Adrenal gland (tissue), 12 donors: ENCODE measurements around the gene MLYCD. TPM values are rescaled to one million over a fixed set of nuclear protein-coding genes. Genes with fewer than 3 reads are reported as not detected.

Experiments
- DNase-seq, 7 donors: peaks; one replicate each; pipeline ENCODE4 v3.0.0-alpha.2; 2019 to 2020
- H3K27ac ChIP-seq, 5 donors: fragments of 200-600 bp; sonication (generic) in 4 of 5; 1 replicate in 3 of 5; 2 replicates in 2 of 5; pipeline versions ENCODE4 v1.5.1 to v1.8.0; 2016 to 2020; ENCODE audit warnings: mild to moderate bottlenecking in 1 of 5
- H3K27me3 ChIP-seq: fragments of 200-600 bp; 2 replicates; pipeline ENCODE4 v1.8.0; 2021
- H3K36me3 ChIP-seq, 2 donors: fragments of 200-600 bp; replicated peaks in 1 of 2; 1 replicate in 1 of 2; 2 replicates in 1 of 2; pipeline versions ENCODE4 v1.5.1 to v1.8.0; 2018 to 2022
- H3K4me1 ChIP-seq, 2 donors: fragments of 200-600 bp; replicated peaks in 1 of 2; 1 replicate in 1 of 2; 2 replicates in 1 of 2; pipeline versions ENCODE4 v1.5.1 to v1.8.0; 2018 to 2021
- H3K4me3 ChIP-seq, 4 donors: fragments of 200-600 bp; sonication (generic) in 3 of 4; one replicate each; pipeline ENCODE4 v1.5.1; 2016 to 2018
- H3K9me3 ChIP-seq, 3 donors: fragments of 200-600 bp; sonication (generic) in 1 of 3; replicated peaks in 1 of 3; 1 replicate in 2 of 3; 2 replicates in 1 of 3; pipeline versions ENCODE4 v1.5.1 to v1.8.0; 2016 to 2021
- POLR2A ChIP-seq, 2 donors: fragments of 450-650 bp; IDR thresholded peaks; one replicate each; pipeline ENCODE4 v1.6.1; 2017; ENCODE audit warnings: antibody characterized with exemption in 2 of 2, mild to moderate bottlenecking in 2 of 2, moderate library complexity in 1 of 2
- WGBS, 4 donors: extraction: QIAGEN DNeasy Blood & Tissue Kit in 2 of 4; methylation state at CpG; one replicate each; pipeline versions ENCODE4 v1.1.5 to v1.1.7; 2013 to 2017; 5-methylcytosine and 5-hydroxymethylcytosine counted together
- intact Hi-C, 2 donors: fragments of 100-400 bp; cut with DNase I; formaldehyde crosslinking; loops; one replicate each; pipeline versions ENCODE4 v1.14.1 to v1.15.0; 2022 to 2023
- polyA plus RNA-seq, 3 donors: library from polyadenylated mRNA; stranded (reverse); fragments of 200-250 nt in 2 of 3; fragments of 350-450 nt in 1 of 3; fragmentation: Illumina TruSeq in 1 of 3; extraction: RNeasy Lipid Tissue Mini Kit (QIAGEN cat#74804) in 1 of 3; gene quantifications; one replicate each; pipeline ENCODE4 v1.2.3, GENCODE V29; 2013 to 2014
- total RNA-seq, 9 donors: library from RNA; depleted of rRNA in 4 of 9; stranded (reverse); fragments of >200 nt in 4 of 9; fragments of 120-200 nt in 1 of 9; fragmentation: NEBNext Ultra II Directional in 1 of 9; extraction: Animal tissue kit (Norgen Biotek cat#: 25700) in 1 of 9; gene quantifications; one replicate each; pipeline versions ENCODE4 v1.1.0 to v1.2.4, GENCODE V29; 2013 to 2023
- TF ChIP-seq, protein P1 (sequence below), 6 experiments: fragments of 450-650 bp in 4 of 6; fragments of 200-600 bp in 2 of 6; sonication (generic) in 1 of 6; IDR thresholded peaks; 1 replicate in 5 of 6; 2 replicates in 1 of 6; pipeline versions ENCODE4 v1.5.1 to v1.8.0; 2016 to 2021; ENCODE audit warnings: antibody characterized with exemption in 6 of 6, mild to moderate bottlenecking in 2 of 6, moderate library complexity in 1 of 6
- donor health status: healthy with polysubstance abuse.
- donor health status: Bipolar disorder and iron deficiency.
- donor health status: DM: yes; HTN: yes; CAD: no.
- donor health status: DM: no; HTN: no; CAD: no.
- donor health status: DM: no; HTN: no; CAD: no.
- donor health status: DM: yes; HTN: yes; CAD: no.

Gene MLYCD
- total and polyA plus RNA-seq, 12 donors: 3.9 to 16.6 (median 10.2) TPM

DNA sequence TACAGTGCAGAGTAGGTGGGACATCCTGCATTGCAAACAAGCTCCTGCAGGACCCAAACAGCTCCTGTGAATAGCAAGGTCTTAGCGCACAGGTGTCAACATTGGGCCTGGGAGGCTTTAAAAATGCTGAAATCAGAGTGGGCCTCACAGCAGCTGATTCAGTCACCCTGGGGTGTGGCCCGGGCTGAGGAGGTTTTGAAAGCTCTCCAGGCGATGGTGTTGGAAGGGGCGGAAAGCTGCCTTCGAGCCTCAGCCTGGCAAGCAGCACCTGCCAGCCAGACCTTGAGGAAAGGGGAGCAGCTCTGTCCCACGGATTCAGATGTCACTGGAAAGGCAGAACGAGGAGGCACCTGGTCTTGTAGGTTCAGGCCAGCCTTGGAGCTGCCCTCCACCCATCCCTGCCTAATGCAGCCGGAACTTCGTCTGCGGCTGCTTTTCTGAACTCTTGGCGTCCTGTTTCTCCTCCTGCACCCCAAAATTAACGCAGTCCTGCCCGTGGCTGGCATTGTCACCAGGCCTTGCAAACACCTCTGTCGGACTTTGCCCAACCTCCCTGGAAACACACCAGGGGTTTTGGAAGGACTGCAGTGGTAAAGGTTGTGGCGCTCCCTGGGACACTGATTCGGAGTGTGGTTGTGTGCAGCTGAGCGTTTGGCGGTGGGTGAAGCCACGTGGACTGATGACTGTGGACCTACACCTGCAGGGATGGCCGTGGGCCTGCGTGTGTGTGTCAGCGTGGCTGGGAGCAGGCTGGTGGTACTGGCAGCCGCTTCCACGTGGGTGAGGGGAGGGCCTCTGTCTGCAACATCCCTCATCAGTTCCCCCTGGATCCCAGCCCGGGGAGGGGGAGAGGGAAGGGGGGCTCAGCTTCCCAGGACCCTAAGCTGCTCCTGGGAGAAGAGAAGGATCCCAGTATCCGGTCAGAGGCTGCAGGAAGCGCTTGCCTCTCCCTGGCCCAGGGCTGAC, 72.5 kb downstream of the MLYCD start:
- 76 to 83% (median 82%) methylated on average over 15 to 27 of the region's 27 CpGs for WGBS, 4 donors
- TF ChIP-seq POLR2A (IDR thresholded peaks at IDR 0.05): no peak
- TF ChIP-seq, protein P1, sequence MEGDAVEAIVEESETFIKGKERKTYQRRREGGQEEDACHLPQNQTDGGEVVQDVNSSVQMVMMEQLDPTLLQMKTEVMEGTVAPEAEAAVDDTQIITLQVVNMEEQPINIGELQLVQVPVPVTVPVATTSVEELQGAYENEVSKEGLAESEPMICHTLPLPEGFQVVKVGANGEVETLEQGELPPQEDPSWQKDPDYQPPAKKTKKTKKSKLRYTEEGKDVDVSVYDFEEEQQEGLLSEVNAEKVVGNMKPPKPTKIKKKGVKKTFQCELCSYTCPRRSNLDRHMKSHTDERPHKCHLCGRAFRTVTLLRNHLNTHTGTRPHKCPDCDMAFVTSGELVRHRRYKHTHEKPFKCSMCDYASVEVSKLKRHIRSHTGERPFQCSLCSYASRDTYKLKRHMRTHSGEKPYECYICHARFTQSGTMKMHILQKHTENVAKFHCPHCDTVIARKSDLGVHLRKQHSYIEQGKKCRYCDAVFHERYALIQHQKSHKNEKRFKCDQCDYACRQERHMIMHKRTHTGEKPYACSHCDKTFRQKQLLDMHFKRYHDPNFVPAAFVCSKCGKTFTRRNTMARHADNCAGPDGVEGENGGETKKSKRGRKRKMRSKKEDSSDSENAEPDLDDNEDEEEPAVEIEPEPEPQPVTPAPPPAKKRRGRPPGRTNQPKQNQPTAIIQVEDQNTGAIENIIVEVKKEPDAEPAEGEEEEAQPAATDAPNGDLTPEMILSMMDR (IDR thresholded peaks at IDR 0.05): no peak
- intact Hi-C loops: loop anchor here in 1 of 2 donors (5.0 kb wide), 1 partner anchor 76 kb away; no protein-coding TSS in a partner anchor
- Histone ChIP-seq H3K36me3 (no peaks in the 10 kb centered on the region), H3K27ac (no peak overlapping the region), H3K9me3 (no peaks in the 10 kb centered on the region), H3K4me1 (no peaks in the 10 kb centered on the region), H3K27me3 (no peaks in the 10 kb centered on the region), H3K4me3 (no peak overlapping the region)
- no peak for DNase-seq

DNA sequence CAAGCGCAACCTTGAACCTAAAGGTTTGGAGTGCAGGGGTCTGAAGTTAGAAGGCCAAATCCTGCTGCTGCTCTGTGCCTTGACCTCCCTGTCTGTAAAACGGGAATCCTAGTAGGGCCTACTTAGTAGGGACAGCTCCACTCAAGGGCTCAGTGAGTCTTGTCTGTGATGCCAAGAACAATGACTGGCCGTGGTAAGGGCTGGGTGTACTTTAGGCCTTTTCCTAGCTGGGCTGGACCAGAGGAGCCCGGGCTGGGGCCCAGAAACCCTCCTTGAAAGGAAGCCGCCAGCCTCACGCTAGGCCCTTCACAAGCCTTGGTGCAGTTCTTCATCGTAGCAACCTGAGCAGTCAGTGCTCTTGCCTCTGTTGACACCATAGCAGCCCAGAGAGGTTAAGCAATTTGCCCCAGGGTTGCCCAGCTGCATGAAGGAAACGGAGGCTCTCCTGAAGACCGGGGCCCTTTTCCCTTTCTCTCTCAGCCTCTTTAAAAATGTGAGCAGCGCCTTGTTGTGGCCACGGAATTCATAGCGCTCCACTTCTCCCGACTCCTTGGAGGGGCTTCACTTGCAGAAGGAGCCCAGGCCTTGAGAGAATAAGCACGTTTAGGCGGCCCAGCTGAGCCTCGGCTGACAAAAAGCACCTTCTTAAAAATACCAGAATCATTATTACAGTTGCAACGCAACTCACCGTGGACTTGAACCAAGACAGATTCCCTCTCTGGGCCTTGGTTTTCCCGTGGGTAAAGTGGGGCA, 73.5 kb downstream of the MLYCD start:
- Histone ChIP-seq H3K36me3 (no peaks in the 10 kb centered on the region), H3K9me3 (no peaks in the 10 kb centered on the region), H3K27ac (no peak overlapping the region), H3K4me1 (no peaks in the 10 kb centered on the region), H3K27me3 (no peaks in the 10 kb centered on the region), H3K4me3 (no peak overlapping the region)
- TF ChIP-seq, protein P1 (IDR thresholded peaks at IDR 0.05): no peak
- no peak for TF ChIP-seq POLR2A (IDR thresholded peaks at IDR 0.05)
- intact Hi-C loops: loop anchor here in 1 of 2 donors (5.0 kb wide), 1 partner anchor 75 kb away; no protein-coding TSS in a partner anchor
- DNase-seq: no peak
- 78 to 87% (median 83%) methylated on average over 15 to 19 of the region's 19 CpGs for WGBS, 4 donors

DNA sequence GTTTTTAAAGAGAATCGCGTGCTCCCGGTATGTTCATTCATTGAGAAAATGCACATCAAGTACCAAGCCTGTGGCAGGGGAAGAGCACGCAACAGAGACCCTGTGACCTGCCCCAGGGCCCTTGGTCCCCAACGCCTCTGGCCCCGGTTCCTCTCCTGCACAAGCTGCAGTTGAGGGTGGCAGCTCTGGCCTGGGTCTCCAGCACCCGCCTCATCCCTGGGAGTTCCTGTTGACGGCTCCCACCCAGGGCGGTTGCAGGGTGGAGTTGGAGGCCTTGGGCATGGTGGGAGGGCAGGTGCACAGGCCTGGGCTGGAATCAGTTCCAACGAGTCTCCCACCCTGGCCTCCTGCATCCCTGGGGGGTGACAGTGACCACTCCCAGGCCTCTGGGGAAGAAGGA, 74.2 kb downstream of the MLYCD start:
- H3K4me1 ChIP-seq: no peaks in the 10 kb centered on the region
- intact Hi-C loops: loop anchor here in 1 of 2 donors (5.0 kb wide), 1 partner anchor 74 kb away; no protein-coding TSS in a partner anchor
- H3K4me3 ChIP-seq: no peak overlapping the region
- H3K36me3 ChIP-seq: no peaks in the 10 kb centered on the region
- peaks cover 0 to 2% (median 0%) of the 10 kb centered on the region in 3 donors for H3K9me3 ChIP-seq
- H3K27me3 ChIP-seq: no peaks in the 10 kb centered on the region
- no peak for TF ChIP-seq POLR2A (IDR thresholded peaks at IDR 0.05)
- TF ChIP-seq, protein P1 (IDR thresholded peaks at IDR 0.05): no peak
- peak in 1 of 7 donors; percentile 4 for DNase-seq
- no peak overlapping the region for H3K27ac ChIP-seq
- 75 to 86% (median 81%) methylated on average over 4 to 10 of the region's 10 CpGs for WGBS, 4 donors
